Tibial nerve (tissue), 4 donors: ENCODE measurements around the gene ATP2A1. TPM values are rescaled to one million over a fixed set of nuclear protein-coding genes. Genes with fewer than 3 reads are reported as not detected.

Experiments used
- DNase-seq, 2 donors: peaks; one replicate each; pipeline ENCODE4 v3.0.0-alpha.2; 2019; ENCODE audit warnings: low spot score in 2 of 2
- H3K27ac ChIP-seq, 4 donors: fragments of 200-600 bp; sonication (generic) in 3 of 4; one replicate each; pipeline ENCODE4 v1.5.1; 2017 to 2019; ENCODE audit warnings: mild to moderate bottlenecking in 1 of 4
- H3K27me3 ChIP-seq, 2 donors: fragments of 200-600 bp; sonication (generic) in 1 of 2; one replicate each; pipeline versions ENCODE4 v1.5.1 to v1.6.0; 2017 to 2019
- H3K36me3 ChIP-seq, 3 donors: fragments of 200-600 bp; sonication (generic); one replicate each; pipeline ENCODE4 v1.5.1; 2018 to 2019
- H3K4me1 ChIP-seq, 4 donors: fragments of 200-600 bp; sonication (generic) in 3 of 4; one replicate each; pipeline ENCODE4 v1.5.1; 2017 to 2019
- H3K4me3 ChIP-seq, 4 donors: fragments of 200-600 bp; sonication (generic) in 3 of 4; one replicate each; pipeline ENCODE4 v1.5.1; 2017 to 2019; ENCODE audit warnings: mild to moderate bottlenecking in 1 of 4, moderate library complexity in 1 of 4
- H3K9me3 ChIP-seq, 4 donors: fragments of 200-600 bp; sonication (generic) in 3 of 4; one replicate each; pipeline ENCODE4 v1.5.1; 2017 to 2019
- EP300 ChIP-seq, 2 donors: sonication (generic); formaldehyde crosslinking; IDR thresholded peaks; one replicate each; pipeline ENCODE4 v1.6.1; 2017; ENCODE audit warnings: antibody characterized with exemption in 2 of 2, mild to moderate bottlenecking in 1 of 2
- POLR2A ChIP-seq, 2 donors: fragments of 450-650 bp; IDR thresholded peaks; one replicate each; pipeline ENCODE4 v1.6.1; 2017; ENCODE audit warnings: antibody characterized with exemption in 2 of 2, mild to moderate bottlenecking in 2 of 2, moderate library complexity in 2 of 2
- WGBS, 2 donors: methylation state at CpG; one replicate each; pipeline ENCODE4 v1.1.5; 2018; 5-methylcytosine and 5-hydroxymethylcytosine counted together
- total RNA-seq, 4 donors: library from RNA; depleted of rRNA; stranded (reverse); fragments of >200 nt; gene quantifications; one replicate each; pipeline ENCODE4 v1.1.0, GENCODE V29; 2016
- TF ChIP-seq, protein P1 (sequence below), 5 experiments: fragments of 200-600 bp in 3 of 5; fragments of 450-650 bp in 2 of 5; sonication (generic) in 3 of 5; IDR thresholded peaks; one replicate each; pipeline ENCODE4 v1.5.1; 2016 to 2019; ENCODE audit warnings: antibody characterized with exemption in 5 of 5, mild to moderate bottlenecking in 3 of 5, moderate library complexity in 2 of 5

The ATP2A1 gene
- total RNA-seq, 4 donors from 2014 or later: 0.20 to 0.90 (median 0.21) TPM

DNA sequence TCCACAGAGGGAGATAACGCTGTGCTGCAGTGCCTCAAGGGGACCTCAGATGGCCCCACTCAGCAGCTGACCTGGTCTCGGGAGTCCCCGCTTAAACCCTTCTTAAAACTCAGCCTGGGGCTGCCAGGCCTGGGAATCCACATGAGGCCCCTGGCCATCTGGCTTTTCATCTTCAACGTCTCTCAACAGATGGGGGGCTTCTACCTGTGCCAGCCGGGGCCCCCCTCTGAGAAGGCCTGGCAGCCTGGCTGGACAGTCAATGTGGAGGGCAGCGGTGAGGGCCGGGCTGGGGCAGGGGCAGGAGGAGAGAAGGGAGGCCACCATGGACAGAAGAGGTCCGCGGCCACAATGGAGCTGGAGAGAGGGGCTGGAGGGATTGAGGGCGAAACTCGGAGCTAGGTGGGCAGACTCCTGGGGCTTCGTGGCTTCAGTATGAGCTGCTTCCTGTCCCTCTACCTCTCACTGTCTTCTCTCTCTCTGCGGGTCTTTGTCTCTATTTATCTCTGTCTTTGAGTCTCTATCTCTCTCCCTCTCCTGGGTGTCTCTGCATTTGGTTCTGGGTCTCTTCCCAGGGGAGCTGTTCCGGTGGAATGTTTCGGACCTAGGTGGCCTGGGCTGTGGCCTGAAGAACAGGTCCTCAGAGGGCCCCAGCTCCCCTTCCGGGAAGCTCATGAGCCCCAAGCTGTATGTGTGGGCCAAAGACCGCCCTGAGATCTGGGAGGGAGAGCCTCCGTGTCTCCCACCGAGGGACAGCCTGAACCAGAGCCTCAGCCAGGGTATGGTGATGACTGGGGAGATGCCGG lies 54.3 kb downstream of the ATP2A1 start:
- Histone ChIP-seq H3K4me3 (peak overlapping the region in 1 of 4 donors; percentile 21), H3K9me3 (no peaks in the 10 kb centered on the region), H3K27me3 (no peaks in the 10 kb centered on the region), H3K4me1 (peaks cover 0 to 14% (median 0%) of the 10 kb centered on the region in 4 donors), H3K36me3 (no peaks in the 10 kb centered on the region), H3K27ac (peak overlapping the region in 1 of 4 donors; percentile 34)
- 86 to 90% methylated on average over 19 to 20 of the region's 20 CpGs for WGBS, 2 donors
- TF ChIP-seq, protein P1, sequence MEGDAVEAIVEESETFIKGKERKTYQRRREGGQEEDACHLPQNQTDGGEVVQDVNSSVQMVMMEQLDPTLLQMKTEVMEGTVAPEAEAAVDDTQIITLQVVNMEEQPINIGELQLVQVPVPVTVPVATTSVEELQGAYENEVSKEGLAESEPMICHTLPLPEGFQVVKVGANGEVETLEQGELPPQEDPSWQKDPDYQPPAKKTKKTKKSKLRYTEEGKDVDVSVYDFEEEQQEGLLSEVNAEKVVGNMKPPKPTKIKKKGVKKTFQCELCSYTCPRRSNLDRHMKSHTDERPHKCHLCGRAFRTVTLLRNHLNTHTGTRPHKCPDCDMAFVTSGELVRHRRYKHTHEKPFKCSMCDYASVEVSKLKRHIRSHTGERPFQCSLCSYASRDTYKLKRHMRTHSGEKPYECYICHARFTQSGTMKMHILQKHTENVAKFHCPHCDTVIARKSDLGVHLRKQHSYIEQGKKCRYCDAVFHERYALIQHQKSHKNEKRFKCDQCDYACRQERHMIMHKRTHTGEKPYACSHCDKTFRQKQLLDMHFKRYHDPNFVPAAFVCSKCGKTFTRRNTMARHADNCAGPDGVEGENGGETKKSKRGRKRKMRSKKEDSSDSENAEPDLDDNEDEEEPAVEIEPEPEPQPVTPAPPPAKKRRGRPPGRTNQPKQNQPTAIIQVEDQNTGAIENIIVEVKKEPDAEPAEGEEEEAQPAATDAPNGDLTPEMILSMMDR (IDR thresholded peaks at IDR 0.05): no peak
- TF ChIP-seq EP300 (IDR thresholded peaks at IDR 0.05): no peak
- no peak for TF ChIP-seq POLR2A (IDR thresholded peaks at IDR 0.05)
- DNase-seq: no peak

DNA sequence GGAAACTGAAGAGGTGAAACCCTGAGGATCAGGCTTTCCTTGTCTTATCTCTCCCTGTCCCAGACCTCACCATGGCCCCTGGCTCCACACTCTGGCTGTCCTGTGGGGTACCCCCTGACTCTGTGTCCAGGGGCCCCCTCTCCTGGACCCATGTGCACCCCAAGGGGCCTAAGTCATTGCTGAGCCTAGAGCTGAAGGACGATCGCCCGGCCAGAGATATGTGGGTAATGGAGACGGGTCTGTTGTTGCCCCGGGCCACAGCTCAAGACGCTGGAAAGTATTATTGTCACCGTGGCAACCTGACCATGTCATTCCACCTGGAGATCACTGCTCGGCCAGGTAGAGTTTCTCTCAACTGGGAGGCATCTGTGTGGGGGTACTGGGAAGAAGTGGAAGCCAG lies 54.9 kb downstream of the ATP2A1 start:
- H3K27me3 ChIP-seq: no peaks in the 10 kb centered on the region
- TF ChIP-seq EP300 (IDR thresholded peaks at IDR 0.05) (no peak), POLR2A (IDR thresholded peaks at IDR 0.05) (no peak)
- TF ChIP-seq, protein P1 (IDR thresholded peaks at IDR 0.05): no peak
- peak overlapping the region in 1 of 4 donors; percentile 34 for H3K27ac ChIP-seq
- 78 to 79% methylated on average over 8 of the region's 8 CpGs for WGBS, 2 donors
- H3K4me1 ChIP-seq: peaks cover 0 to 14% (median 0%) of the 10 kb centered on the region in 4 donors
- no peak for DNase-seq
- H3K4me3 ChIP-seq: peak overlapping the region in 1 of 4 donors; percentile 21
- no peaks in the 10 kb centered on the region for H3K36me3 ChIP-seq
- no peaks in the 10 kb centered on the region for H3K9me3 ChIP-seq

DNA sequence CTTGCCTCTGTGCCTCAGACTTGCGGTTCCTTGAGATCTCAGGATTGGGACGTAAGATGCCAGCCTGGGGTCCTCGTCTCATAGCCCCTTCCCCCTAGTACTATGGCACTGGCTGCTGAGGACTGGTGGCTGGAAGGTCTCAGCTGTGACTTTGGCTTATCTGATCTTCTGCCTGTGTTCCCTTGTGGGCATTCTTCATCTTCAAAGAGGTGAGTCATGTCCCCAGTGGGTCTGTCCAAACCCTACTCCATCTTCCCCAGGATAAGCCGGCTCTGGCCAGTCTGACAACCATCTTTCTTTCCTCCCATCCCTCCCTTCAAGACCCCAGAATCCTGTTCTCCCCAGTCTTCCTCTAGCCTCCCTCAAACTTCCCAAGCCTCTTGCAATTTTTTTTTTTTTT lies 57.1 kb downstream of the ATP2A1 start:
- WGBS, 2 donors: 89 to 90% methylated on average over 4 of the region's 4 CpGs
- DNase-seq: no peak
- H3K4me3 ChIP-seq: no peak overlapping the region
- H3K27me3 ChIP-seq: no peaks in the 10 kb centered on the region
- peaks cover 0 to 14% (median 0%) of the 10 kb centered on the region in 4 donors for H3K4me1 ChIP-seq
- H3K27ac ChIP-seq: no peak overlapping the region
- TF ChIP-seq, protein P1 (IDR thresholded peaks at IDR 0.05): no peak
- TF ChIP-seq EP300 (IDR thresholded peaks at IDR 0.05) (no peak), POLR2A (IDR thresholded peaks at IDR 0.05) (no peak)
- no peaks in the 10 kb centered on the region for H3K9me3 ChIP-seq
- no peaks in the 10 kb centered on the region for H3K36me3 ChIP-seq

DNA sequence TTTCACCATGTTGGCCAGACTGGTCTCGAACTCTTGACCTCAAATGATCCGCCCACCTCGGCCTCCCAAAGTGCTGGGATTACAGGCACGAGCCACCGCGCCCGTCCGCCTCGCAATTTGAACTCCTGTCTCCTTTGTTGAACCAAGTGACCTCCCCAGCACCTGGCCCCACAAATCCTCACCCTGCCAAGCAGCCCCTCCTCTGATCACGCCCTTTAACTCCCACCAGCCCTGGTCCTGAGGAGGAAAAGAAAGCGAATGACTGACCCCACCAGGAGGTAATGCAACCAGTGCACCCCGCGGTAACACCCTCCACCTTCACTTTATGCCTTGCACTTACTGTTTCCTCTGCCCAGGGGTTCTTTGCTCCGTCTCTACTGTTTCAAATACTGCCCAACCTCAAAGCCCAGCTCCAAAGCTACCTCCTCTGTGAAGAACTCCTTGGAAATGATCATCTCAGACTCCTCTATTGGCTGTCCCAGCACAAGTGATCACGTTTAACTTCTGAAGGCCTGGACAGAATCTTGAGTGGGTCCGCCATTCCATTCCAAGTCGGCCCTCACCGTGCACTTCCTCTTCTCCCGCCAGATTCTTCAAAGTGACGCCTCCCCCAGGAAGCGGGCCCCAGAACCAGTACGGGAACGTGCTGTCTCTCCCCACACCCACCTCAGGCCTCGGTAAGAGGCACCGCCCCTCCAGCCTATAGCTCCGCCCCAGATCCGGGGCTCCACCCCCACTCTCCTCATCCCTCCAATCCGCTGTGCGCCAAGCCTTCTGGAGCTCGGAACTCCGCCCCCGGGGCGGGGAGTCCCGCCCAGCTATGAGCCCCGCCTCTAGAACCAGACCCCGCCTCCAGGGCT lies 57.9 kb downstream of the ATP2A1 start:
- Histone ChIP-seq H3K4me1 (peaks cover 0 to 14% (median 0%) of the 10 kb centered on the region in 4 donors), H3K27me3 (no peaks in the 10 kb centered on the region), H3K27ac (no peak overlapping the region), H3K9me3 (no peaks in the 10 kb centered on the region), H3K4me3 (peak overlapping the region in 1 of 4 donors; percentile 33), H3K36me3 (no peaks in the 10 kb centered on the region)
- DNase-seq: peak; percentile 57 to 73
- WGBS, 2 donors: 29 to 37% methylated on average over 29 to 34 of the region's 36 CpGs
- TF ChIP-seq EP300 (IDR thresholded peaks at IDR 0.05): no peak
- no peak for TF ChIP-seq POLR2A (IDR thresholded peaks at IDR 0.05)
- TF ChIP-seq, protein P1 (IDR thresholded peaks at IDR 0.05): no peak
